ENCODE measurements around the gene CNDP2. TPM values are rescaled to one million over a fixed set of nuclear protein-coding genes. Genes with fewer than 3 reads are reported as not detected.

CNDP2 gene
- total RNA-seq, 1 experiment from 2014 or later, result 75.3 TPM

DNA sequence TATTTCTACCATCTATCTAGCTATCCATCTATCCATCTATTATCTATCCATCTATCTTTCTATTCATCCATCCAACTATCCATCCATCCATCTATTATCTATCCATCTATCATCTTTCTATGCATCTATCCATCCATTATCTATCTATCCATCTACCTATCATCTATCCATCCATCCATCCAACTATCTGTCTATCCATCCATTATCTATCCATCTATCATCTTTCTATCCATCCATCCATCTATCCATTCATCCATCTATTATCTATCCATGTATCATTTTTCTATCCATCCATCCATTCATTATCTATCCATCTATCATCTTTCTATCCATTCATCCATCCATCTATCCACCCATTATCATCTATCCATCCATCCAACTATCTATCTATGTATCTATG is 76.9 kb downstream of the CNDP2 start:
- ChIA-PET POLR2A (ENCODE audit: low non-redundant PET) (no interaction called here), CTCF (no interaction called here)
- Histone ChIP-seq H3K4me3 (ENCODE audit: low read depth, low read length, poor library complexity, severe bottlenecking) (no peak overlapping the region), H3K9me3 (ENCODE audit: low read depth, low read length, poor library complexity, severe bottlenecking) (no peaks in the 10 kb centered on the region), H3K36me3 (ENCODE audit: insufficient read depth, low read length, poor library complexity, severe bottlenecking) (no peaks in the 10 kb centered on the region), H3K27me3 (replicated peaks; ENCODE audit: insufficient read depth, low read depth, low read length, poor library complexity) (peaks cover 25% of the 10 kb centered on the region), H3K4me1 (ENCODE audit: insufficient read depth, low read length, poor library complexity, severe bottlenecking) (no peaks in the 10 kb centered on the region), H3K27ac (ENCODE audit: low read depth, low read length, poor library complexity, severe bottlenecking) (no peak overlapping the region)
- no peak for DNase-seq (ENCODE audit: low spot score)
- TF ChIP-seq EZH2 (IDR thresholded peaks at IDR 0.05; ENCODE audit: borderline replicate concordance, low read depth, low read length, poor library complexity, severe bottlenecking), result no peak
- TF ChIP-seq, protein P1, sequence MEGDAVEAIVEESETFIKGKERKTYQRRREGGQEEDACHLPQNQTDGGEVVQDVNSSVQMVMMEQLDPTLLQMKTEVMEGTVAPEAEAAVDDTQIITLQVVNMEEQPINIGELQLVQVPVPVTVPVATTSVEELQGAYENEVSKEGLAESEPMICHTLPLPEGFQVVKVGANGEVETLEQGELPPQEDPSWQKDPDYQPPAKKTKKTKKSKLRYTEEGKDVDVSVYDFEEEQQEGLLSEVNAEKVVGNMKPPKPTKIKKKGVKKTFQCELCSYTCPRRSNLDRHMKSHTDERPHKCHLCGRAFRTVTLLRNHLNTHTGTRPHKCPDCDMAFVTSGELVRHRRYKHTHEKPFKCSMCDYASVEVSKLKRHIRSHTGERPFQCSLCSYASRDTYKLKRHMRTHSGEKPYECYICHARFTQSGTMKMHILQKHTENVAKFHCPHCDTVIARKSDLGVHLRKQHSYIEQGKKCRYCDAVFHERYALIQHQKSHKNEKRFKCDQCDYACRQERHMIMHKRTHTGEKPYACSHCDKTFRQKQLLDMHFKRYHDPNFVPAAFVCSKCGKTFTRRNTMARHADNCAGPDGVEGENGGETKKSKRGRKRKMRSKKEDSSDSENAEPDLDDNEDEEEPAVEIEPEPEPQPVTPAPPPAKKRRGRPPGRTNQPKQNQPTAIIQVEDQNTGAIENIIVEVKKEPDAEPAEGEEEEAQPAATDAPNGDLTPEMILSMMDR (conservative IDR thresholded peaks at IDR 0.05; ENCODE audit: low read depth, low read length), result no peak
- no TSS peak for BruUV-seq (replicated peaks)
- intact Hi-C loops (cut with micrococcal nuclease; ENCODE audit: unreplicated experiment), result no loop called here

Other genes starting within 250 kb of the CNDP2 start
- gene CYB5A, start 204.4 kb upstream of the CNDP2 start, total RNA-seq (2021), result 38.7 and 39.2 TPM in 2 replicates
- gene C18orf63, start 180.5 kb upstream of the CNDP2 start, total RNA-seq (2021), result not detected in 2 replicates
- not detected in 2 replicates for gene DIPK1C, start 39.1 kb upstream of the CNDP2 start, total RNA-seq (2021)
- gene CNDP1, start 38.1 kb downstream of the CNDP2 start, total RNA-seq (2021), result not detected in 2 replicates
- gene ZNF407, start 101.5 kb downstream of the CNDP2 start, total RNA-seq (2021), result 13.4 and 15.9 TPM in 2 replicates

Measured in A673 (cell line).